Small intestine (tissue), 7 donors: ENCODE data around the gene MMRN2. TPM values are rescaled to one million over a fixed set of nuclear protein-coding genes. Genes with fewer than 3 reads are reported as not detected.
A peak's percentile ranks its signal among the peaks of the same experiment; 100 is the strongest.
"Not testable (repeated sequence)": the region's sequence is repeated elsewhere in the genome, so short reads cannot be mapped to it uniquely, and the experiment has no call there.

Experiments
- DNase-seq, 2 donors: peaks; one replicate each; pipeline versions ENCODE4 v3.0.0 to v3.0.0-alpha.2; 2013
- FAIRE-seq: peaks from 2 replicates; lab custom pipeline; 2012; peaks lifted over from hg19 to GRCh38; lab: Jason Lieb, UNC
- H3K27ac ChIP-seq, 3 donors: one replicate each; pipeline ENCODE4 v1.5.1; 2013; ENCODE audit warnings: low read length in 2 of 3, mild to moderate bottlenecking in 2 of 3, control low read depth in 1 of 3, inconsistent platforms in 1 of 3, low read depth in 1 of 3, moderate library complexity in 1 of 3
- H3K27me3 ChIP-seq, 3 donors: one replicate each; pipeline ENCODE4 v1.6.1; 2013; ENCODE audit warnings: low read length in 3 of 3, inconsistent platforms in 1 of 3; ENCODE audit not compliant: control insufficient read depth in 3 of 3, insufficient read depth in 3 of 3
- H3K36me3 ChIP-seq, 3 donors: one replicate each; pipeline ENCODE4 v1.6.1; 2013; ENCODE audit warnings: low read length in 3 of 3, inconsistent platforms in 1 of 3, low read depth in 1 of 3, mild to moderate bottlenecking in 1 of 3, moderate library complexity in 1 of 3; ENCODE audit not compliant: control insufficient read depth in 3 of 3, insufficient read depth in 2 of 3
- H3K4me1 ChIP-seq, 3 donors: one replicate each; pipeline ENCODE4 v1.6.1; 2013; ENCODE audit warnings: low read length in 2 of 3, inconsistent platforms in 1 of 3, low read depth in 1 of 3, mild to moderate bottlenecking in 1 of 3, moderate library complexity in 1 of 3; ENCODE audit not compliant: control insufficient read depth in 3 of 3, insufficient read depth in 2 of 3
- H3K4me3 ChIP-seq, 3 donors: one replicate each; pipeline ENCODE4 v1.5.1; 2013; ENCODE audit warnings: low read length in 3 of 3, control low read depth in 1 of 3, inconsistent platforms in 1 of 3, low read depth in 1 of 3, mild to moderate bottlenecking in 1 of 3, moderate library complexity in 1 of 3
- H3K9me3 ChIP-seq, 2 donors: one replicate each; pipeline ENCODE4 v1.6.1; 2013; ENCODE audit warnings: low read depth in 1 of 2, low read length in 1 of 2; ENCODE audit not compliant: control insufficient read depth in 2 of 2, insufficient read depth in 1 of 2
- WGBS, 3 donors: extraction: QIAGEN DNeasy Blood & Tissue Kit; methylation state at CpG; one replicate each; pipeline ENCODE4 v1.1.7; 2013; 5-methylcytosine and 5-hydroxymethylcytosine counted together
- polyA plus RNA-seq, 4 donors: library from polyadenylated mRNA; stranded (reverse) in 3 of 4; unstranded in 1 of 4; fragments of 200-250 nt in 3 of 4; fragments of 120-200 nt in 1 of 4; gene quantifications; one replicate each; pipeline versions ENCODE4 v1.2.1 to v1.2.3, GENCODE V29; 2013
- donor health status: healthy with polysubstance abuse.
- donor health status: control.
- donor health status: control.
- donor health status: Bipolar disorder and iron deficiency.
- donor health status: healthy.

Gene MMRN2
- polyA plus RNA-seq, 4 donors, result 0.45 to 20.8 (median 3.3) TPM

- 90 to 93% (median 92%) methylated on average over 30 of the region's 30 CpGs for WGBS, 3 donors
- H3K36me3 ChIP-seq, result no peaks in the 10 kb centered on the region
- H3K4me1 ChIP-seq, result no peaks in the 10 kb centered on the region
- DNase-seq (no peak), FAIRE-seq (no peak)
- H3K27ac ChIP-seq, result no peak overlapping the region
- peaks cover 0 to 30% (median 0%) of the 10 kb centered on the region in 3 donors for H3K27me3 ChIP-seq
- H3K4me3 ChIP-seq, result no peak overlapping the region
- H3K9me3 ChIP-seq, result peaks cover 0 to 5% of the 10 kb centered on the region in 2 donors
Measured at GRCh38 chr10:86943316-86944030, 13.9 kb downstream of the MMRN2 start.

GRCh38 chr10:86942441-86943315, 14.7 kb downstream of the MMRN2 start:
- peak; percentile 29 to 36 for DNase-seq
- H3K4me3 ChIP-seq, result no peak overlapping the region
- H3K36me3 ChIP-seq, result no peaks in the 10 kb centered on the region
- FAIRE-seq, result no peak
- H3K9me3 ChIP-seq, result peaks cover 0 to 5% of the 10 kb centered on the region in 2 donors
- H3K4me1 ChIP-seq, result no peaks in the 10 kb centered on the region
- H3K27ac ChIP-seq, result no peak overlapping the region
- H3K27me3 ChIP-seq, result peaks cover 0 to 32% (median 0%) of the 10 kb centered on the region in 3 donors
- 59 to 71% (median 61%) methylated on average over 65 to 94 of the region's 94 CpGs for WGBS, 3 donors

GRCh38 chr10:86941991-86942421, 15.4 kb downstream of the MMRN2 start:
- H3K27ac ChIP-seq, result no peak overlapping the region
- WGBS, 3 donors, result 61 to 89% (median 65%) methylated on average over 14 of the region's 14 CpGs
- peak in 1 of 2 donors; percentile 15 for DNase-seq

GRCh38 chr10:86941426-86941825, 16.0 kb downstream of the MMRN2 start:
- WGBS, 3 donors, result 66 to 83% (median 67%) methylated on average over 2 of the region's 2 CpGs

More at GRCh38 chr10:86941991-86942421, 15.4 kb downstream of the MMRN2 start:
- Histone ChIP-seq H3K4me1 (no peaks in the 10 kb centered on the region), H3K36me3 (no peaks in the 10 kb centered on the region), H3K9me3 (peaks cover 0 to 5% of the 10 kb centered on the region in 2 donors), H3K27me3 (peaks cover 0 to 32% (median 0%) of the 10 kb centered on the region in 3 donors), H3K4me3 (no peak overlapping the region)
- FAIRE-seq, result no peak

GRCh38 chr10:86940677-86941076, 16.7 kb downstream of the MMRN2 start:
- 77 to 91% (median 83%) methylated on average over 6 of the region's 6 CpGs for WGBS, 3 donors
- Histone ChIP-seq H3K27me3 (peaks cover 0 to 25% (median 0%) of the 10 kb centered on the region in 3 donors), H3K36me3 (no peaks in the 10 kb centered on the region), H3K4me3 (no peak overlapping the region), H3K9me3 (peaks cover 0 to 5% of the 10 kb centered on the region in 2 donors), H3K27ac (no peak overlapping the region), H3K4me1 (no peaks in the 10 kb centered on the region)
- no peak for DNase-seq
- FAIRE-seq, result no peak

More at GRCh38 chr10:86941426-86941825, 16.0 kb downstream of the MMRN2 start:
- FAIRE-seq (no peak), DNase-seq (no peak)
- H3K9me3 ChIP-seq, result peaks cover 0 to 5% of the 10 kb centered on the region in 2 donors
- no peaks in the 10 kb centered on the region for H3K4me1 ChIP-seq
- H3K36me3 ChIP-seq, result no peaks in the 10 kb centered on the region
- no peak overlapping the region for H3K27ac ChIP-seq
- no peak overlapping the region for H3K4me3 ChIP-seq
- H3K27me3 ChIP-seq, result peaks cover 0 to 28% (median 0%) of the 10 kb centered on the region in 3 donors

- H3K4me3 ChIP-seq, result not testable (repeated sequence)
- WGBS, 3 donors, result 72 to 84% (median 81%) methylated on average over 16 of the region's 16 CpGs
Measured at GRCh38 chr10:86940076-86940475, 17.3 kb downstream of the MMRN2 start.

GRCh38 chr10:86938260-86938659, 19.2 kb downstream of the MMRN2 start:
- FAIRE-seq (no peak), DNase-seq (no peak)
- no peak overlapping the region for H3K27ac ChIP-seq
- H3K9me3 ChIP-seq, result peaks cover 0 to 3% of the 10 kb centered on the region in 2 donors
- peaks cover 0 to 14% (median 0%) of the 10 kb centered on the region in 3 donors for H3K27me3 ChIP-seq
- 74 to 88% (median 86%) methylated on average over 2 of the region's 2 CpGs for whole genome bisulfite sequencing, 3 donors
- no peaks in the 10 kb centered on the region for H3K4me1 ChIP-seq
- H3K4me3 ChIP-seq, result no peak overlapping the region
- H3K36me3 ChIP-seq, result no peaks in the 10 kb centered on the region

More at GRCh38 chr10:86940076-86940475, 17.3 kb downstream of the MMRN2 start:
- H3K36me3 ChIP-seq, FAIRE-seq, H3K9me3 ChIP-seq, DNase-seq, H3K27ac ChIP-seq, H3K4me1 ChIP-seq: not testable (repeated sequence)
- H3K27me3 ChIP-seq, result peaks cover 0 to 25% (median 0%) of the 10 kb centered on the region in 3 donors

- WGBS, 3 donors, result 62 to 71% (median 66%) methylated on average over 6 of the region's 6 CpGs
- Histone ChIP-seq H3K4me3 (no peak overlapping the region), H3K27me3 (peaks cover 0 to 11% (median 0%) of the 10 kb centered on the region in 3 donors), H3K27ac (no peak overlapping the region), H3K36me3 (no peaks in the 10 kb centered on the region), H3K9me3 (no peaks in the 10 kb centered on the region), H3K4me1 (no peaks in the 10 kb centered on the region)
- DNase-seq (no peak), FAIRE-seq (no peak)
Measured at GRCh38 chr10:86937502-86938154, 19.8 kb downstream of the MMRN2 start.
